ENCODE results near the gene FAM111B. TPM values are rescaled to one million over a fixed set of nuclear protein-coding genes. Genes with fewer than 3 reads are reported as not detected.
"Not testable (repeated sequence)": the region's sequence is repeated elsewhere in the genome, so short reads cannot be mapped to it uniquely, and the experiment has no call there.

The FAM111B gene
- total RNA-seq, result 3.3 TPM
- polyA plus RNA-seq, result 1 to 10 TPM in 2 of 4 donors, under 1 TPM in 2; 0.15 to 2.3 (median 1.0) TPM

GRCh38 chr11:59106363-59107336, at the start of gene FAM111B:
TSS of gene FAM111B (plus strand) at chr11:59107237. CDS start at chr11:59109626, 2,389 bp downstream.
- Histone ChIP-seq H3K36me3 (ENCODE audit: control insufficient read depth, insufficient read depth, low read length) (no peaks in the 10 kb centered on the region), H3K27ac (ENCODE audit: insufficient read depth, low read length, poor library complexity, severe bottlenecking) (peak within 1 kb of the TSS; percentile 43), H3K9me3 (ENCODE audit: control insufficient read depth in 2 of 2, low read length in 2 of 2) (no peaks in the 10 kb centered on the region), H3K4me3 (ENCODE audit: low read depth, low read length) (peak within 1 kb of the TSS; percentile 70), H3K4me1 (ENCODE audit: control insufficient read depth, insufficient read depth, low read length, poor library complexity, severe bottlenecking) (peaks cover 34% of the 10 kb centered on the region), H3K27me3 (ENCODE audit: control insufficient read depth, insufficient read depth, low read length) (no peaks in the 10 kb centered on the region)
- H3K4me3 Mint-ChIP-seq, result peak within 1 kb of the TSS; percentile 90 to 98 (median 94)
- H3K4me1 Mint-ChIP-seq, result peaks cover 23 to 58% (median 34%) of the 10 kb centered on the region in 4 donors
- peak within 1 kb of the TSS; percentile 72 to 84 (median 78) for H3K27ac Mint-ChIP-seq
- ATAC-seq (ENCODE audit: low read depth in 2 of 2), result peak; percentile 67 to 80
- no peaks in the 10 kb centered on the region for H3K9me3 Mint-ChIP-seq
- no peaks in the 10 kb centered on the region for H3K27me3 Mint-ChIP-seq
- no peaks in the 10 kb centered on the region for H3K36me3 Mint-ChIP-seq
- peak; percentile 35 to 93 (median 61) for DNase-seq

GRCh38 chr11:59058120-59059033, 48.7 kb upstream of the FAM111B start:
- peak; percentile 46 to 76 (median 56) for DNase-seq
- peak overlapping the region in 3 of 4 donors; percentile 55 to 82 (median 69) for H3K4me3 Mint-ChIP-seq
- H3K27ac Mint-ChIP-seq; H3K9me3 Mint-ChIP-seq; H3K36me3 ChIP-seq (ENCODE audit: control insufficient read depth, insufficient read depth, low read length); H3K36me3 Mint-ChIP-seq; H3K27me3 ChIP-seq (ENCODE audit: control insufficient read depth, insufficient read depth, low read length); H3K9me3 ChIP-seq (ENCODE audit: control insufficient read depth in 2 of 2, low read length in 2 of 2); H3K27ac ChIP-seq (ENCODE audit: insufficient read depth, low read length, poor library complexity, severe bottlenecking); H3K4me1 ChIP-seq (ENCODE audit: control insufficient read depth, insufficient read depth, low read length, poor library complexity, severe bottlenecking): not testable (repeated sequence)
- peaks cover 0 to 11% (median 4%) of the 10 kb centered on the region in 4 donors for H3K4me1 Mint-ChIP-seq
- peak overlapping the region; percentile 64 for H3K4me3 ChIP-seq (ENCODE audit: low read depth, low read length)
- peak; percentile 77 to 78 for ATAC-seq (ENCODE audit: low read depth in 2 of 2)
- H3K27me3 Mint-ChIP-seq, result peaks cover 55% of the 10 kb centered on the region

GRCh38 chr11:59060096-59060495, 46.9 kb upstream of the FAM111B start:
- not testable (repeated sequence) for H3K4me3 Mint-ChIP-seq; H3K4me1 ChIP-seq (ENCODE audit: control insufficient read depth, insufficient read depth, low read length, poor library complexity, severe bottlenecking); H3K9me3 ChIP-seq (ENCODE audit: control insufficient read depth in 2 of 2, low read length in 2 of 2); H3K27me3 ChIP-seq (ENCODE audit: control insufficient read depth, insufficient read depth, low read length); H3K27ac ChIP-seq (ENCODE audit: insufficient read depth, low read length, poor library complexity, severe bottlenecking); ATAC-seq (ENCODE audit: low read depth in 2 of 2); DNase-seq; H3K9me3 Mint-ChIP-seq; H3K36me3 Mint-ChIP-seq; H3K4me3 ChIP-seq (ENCODE audit: low read depth, low read length); H3K36me3 ChIP-seq (ENCODE audit: control insufficient read depth, insufficient read depth, low read length)
- H3K4me1 Mint-ChIP-seq, result peaks cover 0 to 11% (median 4%) of the 10 kb centered on the region in 4 donors
- peaks cover 49% of the 10 kb centered on the region for H3K27me3 Mint-ChIP-seq
- peak overlapping the region in 1 of 3 donors; percentile 93 for H3K27ac Mint-ChIP-seq

GRCh38 chr11:59062602-59063529, 44.2 kb upstream of the FAM111B start:
- H3K9me3 Mint-ChIP-seq, result no peaks in the 10 kb centered on the region
- Histone ChIP-seq H3K4me1 (ENCODE audit: control insufficient read depth, insufficient read depth, low read length, poor library complexity, severe bottlenecking) (peaks cover 9% of the 10 kb centered on the region), H3K27me3 (ENCODE audit: control insufficient read depth, insufficient read depth, low read length) (no peaks in the 10 kb centered on the region), H3K9me3 (ENCODE audit: control insufficient read depth in 2 of 2, low read length in 2 of 2) (no peaks in the 10 kb centered on the region), H3K27ac (ENCODE audit: insufficient read depth, low read length, poor library complexity, severe bottlenecking) (no peak overlapping the region), H3K4me3 (ENCODE audit: low read depth, low read length) (no peak overlapping the region), H3K36me3 (ENCODE audit: control insufficient read depth, insufficient read depth, low read length) (no peaks in the 10 kb centered on the region)
- H3K36me3 Mint-ChIP-seq, result no peaks in the 10 kb centered on the region
- H3K27me3 Mint-ChIP-seq, result peaks cover 28% of the 10 kb centered on the region
- H3K4me1 Mint-ChIP-seq, result peaks cover 0 to 9% (median 4%) of the 10 kb centered on the region in 4 donors
- H3K4me3 Mint-ChIP-seq, result no peak overlapping the region
- DNase-seq, result no peak
- ATAC-seq (ENCODE audit: low read depth in 2 of 2), result no peak
- H3K27ac Mint-ChIP-seq, result no peak overlapping the region

GRCh38 chr11:59063996-59064727, 42.9 kb upstream of the FAM111B start:
- H3K36me3 ChIP-seq (ENCODE audit: control insufficient read depth, insufficient read depth, low read length); H3K27ac ChIP-seq (ENCODE audit: insufficient read depth, low read length, poor library complexity, severe bottlenecking); H3K27ac Mint-ChIP-seq; H3K27me3 ChIP-seq (ENCODE audit: control insufficient read depth, insufficient read depth, low read length); H3K4me1 ChIP-seq (ENCODE audit: control insufficient read depth, insufficient read depth, low read length, poor library complexity, severe bottlenecking); H3K4me3 Mint-ChIP-seq; H3K9me3 Mint-ChIP-seq; H3K36me3 Mint-ChIP-seq; H3K4me1 Mint-ChIP-seq; DNase-seq; H3K4me3 ChIP-seq (ENCODE audit: low read depth, low read length); ATAC-seq (ENCODE audit: low read depth in 2 of 2); H3K9me3 ChIP-seq (ENCODE audit: control insufficient read depth in 2 of 2, low read length in 2 of 2): not testable (repeated sequence)
- peaks cover 26% of the 10 kb centered on the region for H3K27me3 Mint-ChIP-seq

- H3K27me3 ChIP-seq (ENCODE audit: control insufficient read depth, insufficient read depth, low read length), result peaks cover 10% of the 10 kb centered on the region
- no peaks in the 10 kb centered on the region for H3K36me3 ChIP-seq (ENCODE audit: control insufficient read depth, insufficient read depth, low read length)
- H3K4me1 ChIP-seq (ENCODE audit: control insufficient read depth, insufficient read depth, low read length, poor library complexity, severe bottlenecking), result no peaks in the 10 kb centered on the region
- H3K9me3 ChIP-seq (ENCODE audit: control insufficient read depth in 2 of 2, low read length in 2 of 2), result peaks cover 0 to 4% of the 10 kb centered on the region in 2 experiments
- H3K27ac ChIP-seq (ENCODE audit: insufficient read depth, low read length, poor library complexity, severe bottlenecking), result no peak overlapping the region
- ATAC-seq (ENCODE audit: low read depth in 2 of 2), result no peak
- peaks cover 11% of the 10 kb centered on the region for H3K27me3 Mint-ChIP-seq
- H3K4me3 Mint-ChIP-seq, result no peak overlapping the region
- no peaks in the 10 kb centered on the region for H3K36me3 Mint-ChIP-seq
- no peaks in the 10 kb centered on the region for H3K4me1 Mint-ChIP-seq
- H3K9me3 Mint-ChIP-seq, result peaks cover 0 to 2% (median 0%) of the 10 kb centered on the region in 7 donors
- no peak for DNase-seq
- H3K4me3 ChIP-seq (ENCODE audit: low read depth, low read length), result no peak overlapping the region
- no peak overlapping the region for H3K27ac Mint-ChIP-seq
Observed at GRCh38 chr11:59069087-59069486, 38.0 kb upstream of the FAM111B start.

Data from CD4-positive, CD25-positive, alpha-beta regulatory T cell (primary cell).